Measurements from ENCODE around the gene SPATA9. TPM values are rescaled to one million over a fixed set of nuclear protein-coding genes. Genes with fewer than 3 reads are reported as not detected.

Gene SPATA9
- total and polyA plus RNA-seq, 9 of the 15 experiments (the other 6 are each of a cell fraction or from before 2014, with no cell fraction given), result 0.16 to 5.5 (median 0.39) TPM; not detected in 3

DNA sequence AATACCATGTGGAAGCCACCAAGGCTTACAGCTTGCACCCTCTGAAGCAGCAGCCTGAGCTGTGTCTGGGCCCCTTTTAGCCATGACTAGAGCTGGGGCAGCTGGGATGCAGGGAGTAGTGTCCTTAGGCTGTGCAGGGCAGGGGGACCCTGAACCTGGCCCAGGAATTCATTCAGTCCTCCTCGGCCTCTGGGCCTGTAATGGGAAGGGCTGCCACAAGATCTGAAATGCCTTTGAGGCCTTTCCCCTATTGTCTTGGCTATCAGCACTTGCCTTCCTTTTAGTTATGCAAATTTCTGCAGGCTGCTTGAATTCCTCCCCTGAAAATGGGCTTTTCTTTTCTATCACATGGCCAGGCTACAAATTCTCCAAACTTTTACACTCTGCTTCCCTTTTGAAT, 53.9 kb downstream of the SPATA9 start:
- Histone ChIP-seq H3K27ac (ENCODE audit: extremely low read depth, low read depth, low read length) (no peak overlapping the region), H4K20me1 (replicated peaks; ENCODE audit: control insufficient read depth, insufficient read depth, low read length) (no peaks in the 10 kb centered on the region), H3K79me2 (ENCODE audit: control insufficient read depth, insufficient read depth, low read length) (no peaks in the 10 kb centered on the region), H3K4me2 (ENCODE audit: insufficient read depth, low read length) (no peak overlapping the region), H3K4me1 (replicated peaks in 1 of 2; ENCODE audit: control insufficient read depth in 2 of 2, insufficient read depth in 2 of 2, low read length in 2 of 2) (peaks cover 0 to 13% of the 10 kb centered on the region in 2 experiments; a peak in 4 of 5 replicates), H3K27me3 (ENCODE audit: control insufficient read depth in 2 of 2, insufficient read depth in 2 of 2, low read length in 2 of 2) (no peaks in the 10 kb centered on the region), H3K4me3 (no peak overlapping the region), H3K9ac (ENCODE audit: insufficient read depth in 1 of 2, low read depth in 2 of 2, low read length in 2 of 2) (no peak overlapping the region), H3K9me3 (replicated peaks; ENCODE audit: control insufficient read depth, insufficient read depth, low read depth, low read length) (no peaks in the 10 kb centered on the region), H3K36me3 (ENCODE audit: control insufficient read depth, insufficient read depth, low read length) (no peaks in the 10 kb centered on the region), H3K9me1 (ENCODE audit: control insufficient read depth, insufficient read depth, low read length) (no peaks in the 10 kb centered on the region), H2AFZ (ENCODE audit: low read depth, low read length) (no peak overlapping the region)
- no TSS peak for BruUV-seq (replicated peaks)
- TF ChIP-seq KAT7 (CRISPR knock-in tag; IDR thresholded peaks at IDR 0.05; ENCODE audit: borderline replicate concordance) (no peak), LARP7 (IDR thresholded peaks at IDR 0.05) (no peak), NFIC (IDR thresholded peaks at IDR 0.05) (no peak), GABPB1 (CRISPR knock-in tag; IDR thresholded peaks at IDR 0.05) (no peak), KHSRP (IDR thresholded peaks at IDR 0.05) (no peak), DIDO1 (tag; IDR thresholded peaks at IDR 0.05; ENCODE audit: low read depth) (no peak), BMI1 (IDR thresholded peaks at IDR 0.05; ENCODE audit: low read length) (no peak), ZNF12 (CRISPR knock-in tag; IDR thresholded peaks at IDR 0.05) (no peak)
- TF ChIP-seq, protein P1, sequence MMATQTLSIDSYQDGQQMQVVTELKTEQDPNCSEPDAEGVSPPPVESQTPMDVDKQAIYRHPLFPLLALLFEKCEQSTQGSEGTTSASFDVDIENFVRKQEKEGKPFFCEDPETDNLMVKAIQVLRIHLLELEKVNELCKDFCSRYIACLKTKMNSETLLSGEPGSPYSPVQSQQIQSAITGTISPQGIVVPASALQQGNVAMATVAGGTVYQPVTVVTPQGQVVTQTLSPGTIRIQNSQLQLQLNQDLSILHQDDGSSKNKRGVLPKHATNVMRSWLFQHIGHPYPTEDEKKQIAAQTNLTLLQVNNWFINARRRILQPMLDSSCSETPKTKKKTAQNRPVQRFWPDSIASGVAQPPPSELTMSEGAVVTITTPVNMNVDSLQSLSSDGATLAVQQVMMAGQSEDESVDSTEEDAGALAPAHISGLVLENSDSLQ (IDR thresholded peaks at IDR 0.05), result no peak
- WGBS (ENCODE audit: insufficient coverage, low coverage, missing lambda C conversion rate), result 55% methylated on average over 1 of the region's 1 CpG
- intact Hi-C loops (cut with micrococcal nuclease) (no loop called here), in situ Hi-C loops (cut with MboI) (loop anchor here (25.0 kb wide), 1 partner anchor 708 kb away; no protein-coding TSS in a partner anchor)
- ATAC-seq (no peak), DNase-seq (ENCODE audit: extremely low read depth in 1 of 4, low spot score in 3 of 4) (no peak), FAIRE-seq (no peak)
- CTCF ChIA-PET (ENCODE audit: low intra/inter-chr PET ratio), result no interaction called here
- POLR2A ChIA-PET, result no interaction called here
